IPS-15b (cell line): Measurements from ENCODE around the gene PRSS1.
"Not testable (repeated sequence)": the region's sequence is repeated elsewhere in the genome, so short reads cannot be mapped to it uniquely, and the experiment has no call there.

ENCODE experiments used
- H3K27me3 ChIP-seq: one replicate; pipeline ENCODE4 v1.6.1; 2013; ENCODE audit warnings: low read length; ENCODE audit not compliant: control insufficient read depth, insufficient read depth
- H3K36me3 ChIP-seq: one replicate; pipeline ENCODE4 v1.6.1; 2013; ENCODE audit warnings: low read length; ENCODE audit not compliant: control insufficient read depth, insufficient read depth
- H3K4me1 ChIP-seq: one replicate; pipeline ENCODE4 v1.6.1; 2013; ENCODE audit warnings: mild to moderate bottlenecking, low read length; ENCODE audit not compliant: control insufficient read depth, insufficient read depth
- H3K4me3 ChIP-seq: one replicate; pipeline ENCODE4 v1.5.1; 2013; ENCODE audit warnings: low read depth, low read length
- H3K9ac ChIP-seq: one replicate; pipeline ENCODE4 v1.6.1; 2013; ENCODE audit warnings: low read depth, mild to moderate bottlenecking, low read length
- H3K9me3 ChIP-seq: one replicate; pipeline ENCODE4 v1.6.1; 2013; ENCODE audit warnings: mild to moderate bottlenecking, low read length; ENCODE audit not compliant: control insufficient read depth, insufficient read depth

PRSS1 gene

DNA sequence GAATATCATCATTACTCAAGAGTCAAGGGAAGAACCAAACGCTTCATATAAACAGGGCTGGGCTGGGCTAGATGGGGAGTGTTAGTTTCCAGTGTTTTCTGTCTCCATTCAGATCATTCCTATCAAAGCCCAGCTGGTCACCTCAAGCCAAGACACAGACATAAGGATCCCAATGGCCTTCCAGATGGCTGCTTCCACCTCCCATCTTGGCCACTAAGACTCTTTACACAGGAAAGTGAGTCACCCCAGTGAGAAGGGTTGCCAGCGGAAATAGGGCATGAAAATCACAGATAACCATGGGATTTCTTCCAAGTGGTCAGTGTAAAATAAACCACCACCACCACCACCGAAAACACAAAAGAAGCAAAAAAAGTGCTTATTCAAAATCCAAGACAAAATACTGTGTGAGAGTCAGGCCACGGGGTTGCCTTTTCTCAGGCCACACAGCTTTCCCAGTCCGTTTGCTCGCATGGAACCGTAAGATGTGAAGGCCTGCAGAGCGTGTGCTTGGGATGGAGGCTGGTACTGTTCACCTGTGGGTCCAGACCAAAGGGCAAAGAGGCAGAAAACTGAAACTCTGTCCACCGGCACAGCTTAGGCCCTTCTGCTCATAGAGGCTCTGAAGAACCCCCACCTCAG, 27.1 kb downstream of the PRSS1 start:
- Histone ChIP-seq H3K4me1 (no peaks in the 10 kb centered on the region), H3K4me3 (no peak overlapping the region)

DNA sequence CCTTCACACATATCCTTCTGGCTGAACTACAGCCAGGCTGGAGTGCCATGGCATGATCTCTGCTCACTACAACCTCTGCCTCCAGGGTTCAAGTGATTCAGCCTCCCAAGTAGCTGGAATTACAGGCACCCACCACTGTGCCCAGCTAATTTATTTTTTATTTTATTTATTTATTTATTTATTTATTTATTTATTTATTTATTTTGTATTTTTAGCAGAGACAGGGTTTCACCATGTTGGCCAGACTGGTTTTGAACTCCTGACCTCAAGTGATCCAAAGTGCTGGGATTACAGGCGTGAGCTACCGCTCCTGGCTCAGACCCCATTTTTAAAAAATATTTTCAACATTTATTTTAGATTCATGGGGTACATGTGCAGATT, 27.6 kb downstream of the PRSS1 start:
- H3K4me3 ChIP-seq, H3K27me3 ChIP-seq, H3K36me3 ChIP-seq, H3K9ac ChIP-seq, H3K9me3 ChIP-seq, H3K4me1 ChIP-seq: not testable (repeated sequence)

More for the DNA sequence above, 27.1 kb downstream of the PRSS1 start:
- Histone ChIP-seq H3K27me3 (no peaks in the 10 kb centered on the region), H3K9ac (no peak overlapping the region), H3K36me3 (no peaks in the 10 kb centered on the region), H3K9me3 (no peaks in the 10 kb centered on the region)

DNA sequence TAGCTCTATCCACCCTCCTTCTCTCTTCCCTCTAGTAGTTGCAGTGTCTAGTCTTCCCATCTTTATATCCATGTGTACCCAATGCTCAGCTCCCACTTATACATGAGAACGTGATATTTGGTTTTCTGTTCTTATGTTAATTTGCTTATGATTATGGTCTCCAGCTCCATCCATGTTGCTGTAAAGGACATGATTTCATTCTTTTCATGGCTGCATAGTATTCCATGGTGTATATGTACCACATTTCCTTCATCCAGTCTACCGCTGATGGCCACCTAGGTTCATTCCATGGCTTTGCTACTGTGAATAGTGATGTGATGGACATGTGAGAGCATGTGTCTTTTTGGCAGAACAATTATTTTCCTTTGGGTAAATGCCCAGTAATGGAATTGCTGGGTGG, 28.0 kb downstream of the PRSS1 start:
- no peak overlapping the region for H3K9ac ChIP-seq
- no peaks in the 10 kb centered on the region for H3K9me3 ChIP-seq
- H3K4me1 ChIP-seq: no peaks in the 10 kb centered on the region
- peaks cover 3% of the 10 kb centered on the region for H3K27me3 ChIP-seq
- no peak overlapping the region for H3K4me3 ChIP-seq
- no peaks in the 10 kb centered on the region for H3K36me3 ChIP-seq

DNA sequence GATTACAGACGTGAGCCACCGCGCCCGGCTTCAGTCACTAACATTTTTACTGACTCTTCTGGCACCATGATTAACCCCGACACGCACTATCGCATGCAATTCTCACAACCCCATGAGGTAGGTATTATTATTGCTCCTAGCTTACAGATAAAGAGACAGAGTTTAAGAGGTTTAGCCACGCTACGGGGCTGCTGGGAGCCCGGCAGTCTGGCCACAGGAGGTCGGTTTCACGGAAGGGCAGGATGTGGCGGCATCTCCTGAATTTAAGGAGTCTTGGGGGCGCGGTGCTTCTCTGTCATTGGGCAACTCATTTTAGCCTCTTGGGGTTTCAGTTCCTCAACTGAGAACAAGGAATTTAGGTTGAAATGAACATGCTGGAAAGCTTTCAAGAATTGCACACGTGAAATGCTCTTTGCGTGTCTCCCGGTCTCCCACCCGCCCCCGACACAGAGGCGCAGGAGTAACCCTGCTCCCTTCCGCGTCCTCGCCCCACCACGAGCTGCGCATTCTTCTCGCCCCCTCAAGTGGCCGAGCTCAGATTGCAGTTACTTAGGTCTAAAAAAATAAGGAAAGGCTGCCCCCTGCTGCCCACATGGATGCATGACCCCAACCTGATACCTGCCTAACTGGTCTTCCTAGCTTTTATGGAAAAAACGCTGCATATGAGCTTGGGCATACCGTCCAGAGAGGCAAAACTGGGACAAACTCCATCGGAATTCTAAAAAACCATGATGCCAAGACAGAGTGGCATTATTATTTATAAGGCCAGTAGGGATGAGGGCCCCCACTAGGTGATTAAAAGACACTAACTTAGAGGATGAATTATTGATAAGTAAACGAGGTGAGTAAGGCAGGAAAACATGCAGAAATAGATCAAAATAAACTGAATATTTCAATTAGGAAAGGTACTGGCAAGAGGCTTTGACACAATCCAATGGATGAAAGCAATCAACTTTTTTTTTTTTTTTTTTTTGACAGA, 33.9 kb downstream of the PRSS1 start:
- Histone ChIP-seq H3K9ac (no peak overlapping the region), H3K4me1 (no peaks in the 10 kb centered on the region), H3K27me3 (peaks cover 12% of the 10 kb centered on the region), H3K36me3 (no peaks in the 10 kb centered on the region), H3K4me3 (peak overlapping the region; percentile 46), H3K9me3 (no peaks in the 10 kb centered on the region)

DNA sequence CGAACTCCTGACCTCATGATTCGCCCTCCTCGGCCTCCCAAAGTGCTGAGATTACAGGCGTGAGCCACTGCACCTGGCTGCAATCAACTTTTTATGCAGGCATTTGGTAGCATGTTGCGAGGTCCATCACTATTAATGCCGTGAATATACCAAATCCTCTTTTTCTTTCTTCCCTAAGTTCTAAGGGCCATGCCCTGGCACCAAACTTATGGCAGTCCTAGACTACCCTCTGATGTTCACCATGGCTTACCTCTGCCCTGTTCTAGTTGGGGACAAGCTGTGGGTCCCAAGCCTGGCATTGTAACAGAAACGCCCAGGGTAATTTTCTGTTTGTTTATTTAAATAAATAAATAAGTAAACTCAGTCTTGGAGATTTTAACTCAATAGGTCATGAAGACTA, 34.8 kb downstream of the PRSS1 start:
- Histone ChIP-seq H3K9me3 (no peaks in the 10 kb centered on the region), H3K4me1 (no peaks in the 10 kb centered on the region), H3K4me3 (no peak overlapping the region), H3K36me3 (no peaks in the 10 kb centered on the region), H3K9ac (no peak overlapping the region), H3K27me3 (peaks cover 12% of the 10 kb centered on the region)

DNA sequence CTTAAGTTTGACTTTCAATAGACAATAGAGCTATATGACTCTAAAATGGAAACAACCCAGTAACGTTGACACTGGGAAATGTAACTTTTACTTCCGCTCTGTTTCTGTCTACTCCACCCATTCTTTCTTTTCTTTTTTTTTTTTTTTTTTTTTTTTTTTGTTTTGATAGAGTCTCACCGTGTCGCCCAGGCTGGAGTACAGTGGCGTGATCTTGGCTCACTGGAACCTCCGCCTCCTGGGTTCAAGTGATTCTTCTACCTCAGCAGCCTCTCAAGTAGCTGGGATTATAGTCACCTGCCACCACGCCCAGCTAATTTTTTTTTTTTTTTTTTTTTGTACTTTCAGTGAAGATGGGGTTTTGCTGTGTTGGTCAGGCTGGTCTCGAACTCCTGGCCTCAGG, 35.4 kb downstream of the PRSS1 start:
- no peak overlapping the region for H3K4me3 ChIP-seq
- H3K4me1 ChIP-seq: no peaks in the 10 kb centered on the region
- no peaks in the 10 kb centered on the region for H3K9me3 ChIP-seq
- no peak overlapping the region for H3K9ac ChIP-seq
- peaks cover 12% of the 10 kb centered on the region for H3K27me3 ChIP-seq
- H3K36me3 ChIP-seq: no peaks in the 10 kb centered on the region

DNA sequence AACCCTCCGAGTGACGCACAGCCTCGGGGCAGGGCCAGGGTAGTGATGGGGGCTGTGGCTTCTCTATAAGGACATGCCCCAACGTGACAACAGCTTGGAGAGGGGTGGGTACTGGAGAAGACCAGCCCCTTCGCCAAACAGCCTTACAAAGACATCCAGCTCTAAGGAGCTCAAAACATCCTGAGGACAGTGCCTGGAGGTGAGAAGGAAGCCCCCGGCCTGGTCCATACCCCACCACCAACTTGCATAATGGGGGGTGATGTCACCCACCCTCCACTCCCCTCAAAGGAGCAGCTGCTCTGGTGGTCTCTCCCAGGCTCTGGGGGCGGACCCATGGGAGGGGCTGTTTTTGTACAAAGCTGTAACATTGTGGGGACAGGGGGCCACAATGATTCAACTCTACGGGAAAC, 36.6 kb downstream of the PRSS1 start:
- Histone ChIP-seq H3K9ac (no peak overlapping the region), H3K36me3 (no peaks in the 10 kb centered on the region)

DNA sequence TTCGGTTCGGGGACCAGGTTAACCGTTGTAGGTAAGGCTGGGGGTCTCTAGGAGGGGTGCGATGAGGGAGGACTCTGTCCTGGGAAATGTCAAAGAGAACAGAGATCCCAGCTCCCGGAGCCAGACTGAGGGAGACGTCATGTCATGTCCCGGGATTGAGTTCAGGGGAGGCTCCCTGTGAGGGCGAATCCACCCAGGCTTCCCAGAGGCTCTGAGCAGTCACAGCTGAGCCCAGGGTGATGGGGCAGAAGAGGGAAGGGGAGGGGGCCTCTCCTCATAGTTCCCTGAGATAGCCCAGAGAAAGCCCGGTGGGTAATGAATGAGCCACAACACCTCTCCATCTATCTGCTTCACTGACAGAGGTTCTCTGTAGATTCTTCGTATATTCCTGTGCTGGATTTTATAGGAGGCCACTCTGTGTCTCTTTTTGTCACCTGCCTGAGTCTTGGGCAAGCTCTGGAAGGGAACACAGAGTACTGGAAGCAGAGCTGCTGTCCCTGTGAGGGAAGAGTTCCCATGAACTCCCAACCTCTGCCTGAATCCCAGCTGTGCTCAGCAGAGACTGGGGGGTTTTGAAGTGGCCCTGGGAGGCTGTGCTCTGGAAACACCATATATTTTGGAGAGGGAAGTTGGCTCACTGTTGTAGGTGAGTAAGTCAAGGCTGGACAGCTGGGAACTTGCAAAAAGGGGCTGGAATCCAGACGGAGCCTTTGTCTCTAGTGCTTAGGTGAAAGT, 37.9 kb downstream of the PRSS1 start:
- no peak overlapping the region for H3K9ac ChIP-seq
- H3K4me3 ChIP-seq: no peak overlapping the region
- no peaks in the 10 kb centered on the region for H3K9me3 ChIP-seq
- H3K36me3 ChIP-seq: no peaks in the 10 kb centered on the region
- no peaks in the 10 kb centered on the region for H3K4me1 ChIP-seq
- H3K27me3 ChIP-seq: peaks cover 10% of the 10 kb centered on the region

More for the DNA sequence above, 36.6 kb downstream of the PRSS1 start:
- H3K27me3 ChIP-seq: peaks cover 12% of the 10 kb centered on the region
- H3K9me3 ChIP-seq: no peaks in the 10 kb centered on the region
- H3K4me3 ChIP-seq: no peak overlapping the region
- no peaks in the 10 kb centered on the region for H3K4me1 ChIP-seq

DNA sequence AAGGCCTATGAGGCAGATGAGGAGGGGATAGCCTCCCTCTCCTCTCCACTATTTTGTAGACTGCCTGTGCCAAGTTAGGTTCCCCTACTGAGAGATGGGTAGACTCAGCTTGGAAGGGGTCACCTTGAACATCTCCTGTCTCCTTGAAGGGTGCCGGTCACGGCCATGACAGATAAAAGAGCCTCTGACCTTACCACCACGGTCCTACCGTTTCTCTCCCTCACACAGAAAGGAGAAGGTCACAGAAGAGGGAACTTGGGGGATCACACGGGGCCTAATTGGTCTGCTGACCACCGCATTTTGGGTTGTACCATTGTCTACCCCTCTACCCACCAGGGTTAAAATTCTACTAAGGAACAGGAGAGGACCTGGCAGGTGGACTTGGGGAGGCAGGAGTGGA, 38.5 kb downstream of the PRSS1 start:
- no peak overlapping the region for H3K9ac ChIP-seq
- no peak overlapping the region for H3K4me3 ChIP-seq
- no peaks in the 10 kb centered on the region for H3K4me1 ChIP-seq
- H3K27me3 ChIP-seq: peaks cover 10% of the 10 kb centered on the region
- no peaks in the 10 kb centered on the region for H3K36me3 ChIP-seq
- H3K9me3 ChIP-seq: no peaks in the 10 kb centered on the region

DNA sequence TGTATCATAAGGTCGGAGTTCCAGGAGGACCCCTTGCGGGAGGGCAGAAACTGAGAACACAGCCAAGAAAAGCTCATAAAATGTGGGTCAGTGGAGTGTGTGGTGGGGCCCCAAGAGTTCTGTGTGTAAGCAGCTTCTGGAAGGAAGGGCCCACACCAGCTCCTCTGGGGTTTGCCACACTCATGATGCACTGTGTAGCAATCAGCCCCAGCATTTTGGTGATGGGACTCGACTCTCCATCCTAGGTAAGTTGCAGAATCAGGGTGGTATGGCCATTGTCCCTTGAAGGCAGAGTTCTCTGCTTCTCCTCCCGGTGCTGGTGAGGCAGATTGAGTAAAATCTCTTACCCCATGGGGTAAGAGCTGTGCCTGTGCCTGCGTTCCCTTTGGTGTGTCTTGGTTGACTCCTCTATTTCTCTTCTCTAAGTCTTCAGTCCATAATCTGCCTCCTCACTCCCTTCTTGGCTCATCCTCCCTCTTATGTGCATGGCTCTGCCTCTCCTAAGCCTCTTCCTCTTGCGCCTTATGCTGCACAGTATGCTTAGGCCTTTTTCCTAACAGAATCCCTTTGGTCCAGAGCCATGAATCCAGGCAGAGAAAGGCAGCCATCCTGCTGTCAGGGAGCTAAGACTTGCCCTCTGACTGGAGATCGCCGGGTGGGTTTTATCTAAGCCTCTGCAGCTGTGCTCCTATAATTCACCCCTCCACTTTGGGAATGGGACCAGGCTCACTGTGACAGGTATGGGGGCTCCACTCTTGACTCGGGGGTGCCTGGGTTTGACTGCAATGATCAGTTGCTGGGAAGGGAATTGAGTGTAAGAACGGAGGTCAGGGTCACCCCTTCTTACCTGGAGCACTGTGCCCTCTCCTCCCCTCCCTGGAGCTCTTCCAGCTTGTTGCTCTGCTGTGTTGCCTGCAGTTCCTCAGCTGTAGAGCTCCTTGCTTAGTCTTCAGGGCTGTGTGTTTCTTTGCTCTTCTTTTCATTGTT, 39.3 kb downstream of the PRSS1 start:
- H3K9me3 ChIP-seq: no peaks in the 10 kb centered on the region
- no peaks in the 10 kb centered on the region for H3K4me1 ChIP-seq
- peaks cover 15% of the 10 kb centered on the region for H3K27me3 ChIP-seq
- no peaks in the 10 kb centered on the region for H3K36me3 ChIP-seq
- H3K4me3 ChIP-seq: no peak overlapping the region
- H3K9ac ChIP-seq: no peak overlapping the region

DNA sequence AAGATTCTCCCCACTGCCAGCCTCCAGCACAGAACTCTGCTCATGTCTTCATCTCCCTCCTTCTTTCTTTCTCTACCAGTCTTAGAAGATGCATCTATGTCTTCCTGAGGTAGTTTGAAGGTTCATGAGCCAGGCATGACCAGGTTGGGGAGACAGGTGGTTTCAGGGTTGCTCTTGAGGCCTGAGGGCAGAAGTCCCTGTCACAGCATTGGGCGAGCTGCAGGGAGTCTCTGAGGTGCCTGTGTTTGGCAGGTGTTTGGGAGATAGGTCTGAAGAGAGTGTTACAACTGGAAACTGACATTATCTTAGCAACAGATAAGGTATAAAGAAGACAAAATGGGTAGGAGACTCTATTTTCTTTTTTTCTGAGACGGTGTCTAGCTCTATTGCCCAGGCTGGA, 40.2 kb downstream of the PRSS1 start:
- no peaks in the 10 kb centered on the region for H3K36me3 ChIP-seq
- H3K4me1 ChIP-seq: peaks cover under 1% of the 10 kb centered on the region
- peaks cover 23% of the 10 kb centered on the region for H3K27me3 ChIP-seq
- H3K9me3 ChIP-seq: no peaks in the 10 kb centered on the region
- H3K9ac ChIP-seq: no peak overlapping the region
- H3K4me3 ChIP-seq: no peak overlapping the region
